ENCODE measurements around the gene RNF123.

Gene RNF123

GRCh38 chr3:49705390-49705960, 16.1 kb downstream of the RNF123 start:
- no peak for DNase-seq

DNA sequence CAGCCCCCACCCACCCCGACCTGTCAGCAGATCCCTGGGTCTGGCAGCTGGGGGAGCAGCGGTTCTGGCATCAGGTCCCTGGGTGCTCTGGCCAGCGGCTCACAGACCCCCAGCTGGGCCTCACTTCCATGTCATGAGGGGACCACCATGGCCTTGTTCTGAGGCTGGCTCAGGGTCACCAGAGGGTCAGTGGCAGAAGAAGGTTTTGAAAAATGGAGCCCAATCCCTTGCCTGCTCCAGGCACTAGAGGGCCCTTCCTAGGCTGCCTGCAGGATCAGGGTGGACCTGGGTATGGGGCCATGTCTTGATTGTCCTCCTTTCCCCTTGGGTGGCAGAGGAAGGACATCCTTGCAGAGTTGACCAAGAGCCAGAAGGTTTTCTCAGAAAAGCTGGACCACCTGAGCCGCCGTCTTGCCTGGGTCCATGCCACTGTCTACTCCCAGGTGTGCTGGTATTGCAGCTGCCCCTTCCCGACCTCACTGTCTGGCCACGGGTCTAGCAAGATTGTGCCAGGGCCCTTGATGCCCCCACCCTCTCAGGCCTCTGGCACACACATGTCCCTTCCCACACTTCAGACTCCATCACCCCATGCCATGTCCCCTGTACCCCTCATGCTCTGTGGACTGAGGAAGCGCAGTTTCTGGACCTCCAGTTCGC, 17.2 kb downstream of the RNF123 start:
- no peak for DNase-seq

DNA sequence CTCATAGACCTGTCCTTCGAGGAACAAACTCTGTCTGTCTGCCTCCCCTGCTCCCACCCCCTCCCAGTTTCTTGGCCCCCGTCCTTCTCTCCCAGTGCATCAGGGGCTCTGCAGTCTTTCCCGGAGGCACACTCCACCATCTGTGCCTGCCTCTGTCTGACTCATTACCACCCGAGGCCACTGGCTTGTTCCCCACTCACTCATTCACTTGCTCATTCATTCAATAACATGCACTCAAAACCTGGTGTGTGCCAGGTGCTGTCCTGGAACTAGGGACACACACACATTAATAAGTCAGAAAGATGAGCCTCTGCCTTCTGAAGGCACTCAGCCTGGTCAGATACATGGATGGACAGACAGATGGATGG, 17.7 kb downstream of the RNF123 start:
- no peak for DNase-seq

DNA sequence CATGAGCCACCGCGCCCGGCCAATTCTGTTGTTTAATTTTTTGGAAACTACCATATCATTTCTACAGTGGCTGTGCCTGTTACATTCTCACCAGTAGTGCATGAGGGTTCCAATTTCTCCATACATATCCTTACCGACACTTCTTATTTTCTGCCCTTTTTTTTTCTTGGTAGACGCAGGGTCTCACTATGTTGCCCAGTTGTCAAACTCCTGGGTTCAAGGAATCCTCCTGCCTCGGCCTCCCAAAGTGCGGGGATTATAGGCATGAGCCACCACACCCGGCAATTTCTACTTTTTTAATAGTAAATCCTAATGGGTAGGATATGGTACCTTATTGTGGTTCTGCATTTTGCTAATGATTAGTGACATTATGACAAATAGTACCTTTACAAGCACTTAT, 20.5 kb downstream of the RNF123 start:
- no peak for DNase-seq

- no peak for DNase-seq
Measured at GRCh38 chr3:49711489-49711888, 22.1 kb downstream of the RNF123 start.

DNA sequence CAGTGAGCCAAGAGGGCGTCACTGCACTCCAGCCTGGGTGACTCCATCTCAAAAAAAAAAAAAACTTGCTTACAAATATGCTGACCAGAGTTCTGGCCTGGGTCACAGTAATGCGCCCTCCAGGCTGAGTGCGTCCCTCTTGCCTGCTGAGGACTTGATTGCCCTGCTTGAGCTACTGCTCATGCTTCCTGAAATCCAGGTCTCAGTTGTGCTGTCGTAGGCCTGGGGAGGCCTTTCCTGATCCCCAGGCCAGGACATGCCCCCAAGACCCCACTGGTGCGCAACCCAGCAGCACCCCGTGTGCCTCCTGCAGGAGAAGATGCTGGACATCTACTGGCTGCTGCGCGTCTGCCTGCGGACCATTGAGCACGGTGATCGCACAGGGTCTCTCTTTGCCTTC, 22.8 kb downstream of the RNF123 start:
- no peak for DNase-seq

DNA sequence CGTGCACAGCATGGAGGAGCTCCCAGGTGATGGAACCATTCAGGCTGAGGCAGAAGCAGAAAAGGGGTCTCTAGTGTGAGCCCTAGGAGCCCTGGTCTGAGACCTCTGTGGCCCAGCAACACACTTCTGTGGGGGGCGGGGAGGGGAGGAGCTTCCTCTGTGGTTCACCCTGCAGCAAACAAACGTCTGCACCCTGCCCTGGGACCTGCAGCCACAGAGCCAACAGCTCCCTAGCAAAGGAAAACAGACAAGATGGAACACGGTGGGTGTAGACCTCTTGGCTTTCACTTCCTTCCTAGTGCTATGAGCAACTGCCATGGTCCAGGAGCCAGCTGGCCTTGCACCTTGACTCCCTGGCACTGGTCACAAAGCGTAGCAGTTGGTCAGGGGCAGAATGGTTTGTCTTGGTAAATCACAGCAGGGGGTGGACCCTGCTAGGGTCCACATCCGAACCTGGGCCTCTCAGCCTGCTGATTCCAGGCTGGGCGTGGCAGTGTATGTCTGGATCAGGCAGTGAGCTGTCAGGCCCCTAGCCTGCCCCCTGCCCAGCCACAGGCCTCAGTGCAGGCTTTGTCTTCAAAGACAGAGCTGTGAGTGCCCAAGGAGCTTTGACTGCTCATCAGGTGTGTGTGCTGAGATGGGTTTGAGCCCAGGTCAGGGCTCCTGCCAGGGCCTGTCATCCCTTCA, 23.4 kb downstream of the RNF123 start:
- no peak for DNase-seq

- DNase-seq: no peak
Measured at GRCh38 chr3:49713336-49714105, 24.2 kb downstream of the RNF123 start.

DNA sequence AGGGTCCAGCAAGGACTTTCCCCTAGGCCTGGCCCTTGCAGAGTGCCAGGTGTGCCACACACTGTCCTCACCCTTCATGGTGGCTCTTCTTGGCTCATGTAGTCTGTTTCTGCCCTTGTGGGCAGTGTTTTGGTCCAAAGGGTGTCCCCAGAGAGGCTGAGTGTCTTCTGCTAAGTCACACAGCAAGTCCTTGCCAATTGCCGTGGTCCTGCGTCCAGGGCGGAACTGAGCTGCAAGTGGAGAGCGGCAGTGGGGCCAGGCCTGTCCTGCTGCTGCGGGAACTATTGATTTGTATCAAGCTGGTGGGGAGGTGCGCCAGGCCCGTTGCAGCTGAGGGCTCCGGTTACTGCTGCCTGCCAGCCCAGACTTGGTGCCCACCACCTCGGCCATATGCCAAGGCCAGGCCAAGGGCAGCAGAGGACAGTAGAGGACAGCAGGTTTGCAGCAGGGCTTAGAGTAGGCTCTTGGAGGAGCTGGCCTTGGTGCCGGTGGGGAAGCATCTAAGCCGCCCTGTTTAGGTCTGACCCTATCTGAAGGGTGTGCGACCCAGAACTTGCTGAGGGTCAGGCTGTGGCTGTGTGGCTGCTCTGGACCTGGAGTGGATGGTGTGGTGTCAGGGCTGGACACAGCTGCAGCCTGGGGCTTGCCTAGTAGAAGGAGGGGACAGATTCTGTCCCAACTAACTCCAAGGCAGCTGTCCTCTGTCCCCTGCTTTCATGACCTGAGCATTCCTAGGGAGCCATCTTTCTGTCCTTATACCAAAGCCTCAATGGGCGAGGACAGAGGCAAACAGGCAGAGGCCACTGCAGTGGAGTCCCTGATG, 25.6 kb downstream of the RNF123 start:
- no peak for DNase-seq

- no peak for DNase-seq
Measured at GRCh38 chr3:49715611-49716121, 26.3 kb downstream of the RNF123 start.

DNA sequence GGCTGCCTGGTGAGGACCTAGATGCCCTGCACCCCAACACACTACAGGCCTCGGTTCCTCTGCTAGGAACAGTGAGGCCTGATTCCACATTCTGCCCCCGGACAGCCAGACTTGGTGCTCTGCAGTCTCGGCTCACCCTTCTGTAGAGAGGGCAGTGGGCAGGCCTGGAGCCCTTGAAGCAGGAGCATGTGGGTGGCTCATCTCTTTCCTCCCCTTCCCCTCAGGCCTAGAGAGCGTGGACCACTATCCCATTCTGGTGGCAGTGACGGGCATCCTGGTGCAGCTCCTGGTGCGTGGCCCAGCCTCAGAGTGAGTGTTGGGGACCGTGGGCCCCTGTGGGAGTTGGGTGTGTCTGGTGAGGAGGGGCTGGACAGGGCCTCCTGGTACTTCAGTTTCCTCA, 26.8 kb downstream of the RNF123 start:
- DNase-seq: no peak

- no peak for DNase-seq
Measured at GRCh38 chr3:49716691-49717210, 27.4 kb downstream of the RNF123 start.

- no peak for DNase-seq
Measured at GRCh38 chr3:49717211-49717958, 28.0 kb downstream of the RNF123 start.

- DNase-seq: no peak
Measured at GRCh38 chr3:49717959-49718857, 28.9 kb downstream of the RNF123 start.

- DNase-seq: no peak
Measured at GRCh38 chr3:49718858-49719213, 29.5 kb downstream of the RNF123 start.

DNA sequence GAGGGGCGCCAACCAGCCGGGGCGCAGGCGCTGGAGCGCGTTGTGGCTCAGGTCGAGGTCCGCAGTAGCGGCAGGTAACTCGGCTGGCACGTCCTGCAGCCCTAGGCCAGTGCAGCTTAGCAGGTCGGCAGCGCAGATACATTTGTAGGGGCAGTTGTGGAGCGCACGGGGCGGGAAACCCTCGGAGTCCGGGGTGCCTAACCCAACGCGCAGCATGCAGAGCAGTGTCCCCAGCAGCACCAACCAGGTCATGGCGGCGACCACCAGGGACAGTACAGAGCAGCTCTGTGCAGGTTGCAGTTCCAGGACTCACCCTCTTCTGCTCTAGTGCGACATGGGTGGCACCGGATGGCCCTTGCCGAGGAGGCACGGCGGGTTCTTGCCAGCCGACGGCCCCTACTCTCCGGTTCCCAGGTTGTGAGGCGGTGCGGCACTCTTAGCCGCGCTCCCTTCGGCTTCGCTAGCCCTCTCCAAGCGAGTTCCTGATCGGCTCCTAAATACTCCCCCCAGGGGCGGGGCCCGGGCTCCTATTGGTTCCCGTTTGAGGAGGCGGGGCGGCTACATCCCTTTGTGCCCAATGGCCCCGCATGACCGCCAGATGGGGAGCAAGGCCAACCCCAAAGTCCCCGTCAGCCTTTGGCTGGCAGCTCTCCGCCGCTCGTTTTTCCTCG, 30.0 kb downstream of the RNF123 start, which contains the start of gene AMIGO3:
Gene AMIGO3, minus strand, starts transcription at position 471 of the 671 bp plus-strand sequence. Its CDS starts 219 bp downstream, at position 252.
- no peak for DNase-seq

DNA sequence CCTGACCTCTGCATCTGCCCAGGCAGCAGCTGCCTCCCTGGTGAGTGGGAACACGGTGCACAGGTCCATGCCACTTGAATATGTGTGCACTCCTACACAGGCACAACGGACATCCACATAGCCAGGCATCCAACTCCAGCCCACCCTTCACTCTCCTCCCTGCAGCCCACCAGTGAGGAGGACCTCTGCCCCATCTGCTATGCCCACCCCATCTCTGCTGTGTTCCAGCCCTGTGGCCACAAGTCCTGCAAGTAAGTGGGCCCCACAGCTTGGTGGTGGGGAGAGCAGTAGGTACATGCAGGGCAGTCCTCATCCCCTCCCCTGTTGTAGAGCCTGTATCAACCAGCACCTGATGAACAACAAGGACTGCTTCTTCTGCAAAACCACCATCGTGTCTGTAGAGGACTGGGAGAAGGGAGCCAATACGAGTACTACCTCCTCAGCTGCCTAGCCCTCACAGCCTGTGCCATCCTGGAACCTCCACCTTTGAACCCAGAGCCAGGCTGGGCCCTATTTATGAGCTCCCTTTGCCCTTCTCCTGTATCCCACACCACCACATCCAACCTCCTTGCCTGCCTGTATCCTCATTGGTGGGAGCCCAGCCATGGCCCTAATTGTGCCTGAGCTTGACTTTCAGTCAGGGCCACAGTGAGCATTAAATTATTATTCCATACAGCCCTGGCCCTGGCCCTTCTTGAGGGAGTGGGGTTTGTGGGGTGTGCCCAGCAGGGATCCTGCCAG, 31.7 kb downstream of the RNF123 start:
- DNase-seq: no peak

GRCh38 chr3:49721596-49721895, 32.2 kb downstream of the RNF123 start:
- DNase-seq: no peak

Data from NCI-H2107 (cell line).